GM13976 (cell line): ENCODE measurements around the gene RPS6KA4.

Source experiments
- DNase-seq: peaks from one replicate; pipeline ENCODE4 v3.0.0; 2012; ENCODE audit warnings: low spot score
- in situ Hi-C: fragments of 300-500 bp; cut with MboI; formaldehyde crosslinking; loops from one replicate; pipeline ENCODE4 v1.12.0; 2022; ENCODE audit warnings: low sequenced_read_pairs, mixed read lengths, inconsistent platforms; ENCODE audit not compliant: unreplicated experiment
- TF ChIP-seq, protein P1 (sequence below): IDR thresholded peaks from 2 replicates; pipeline ENCODE4 v1.5.1; 2012; ENCODE audit warnings: borderline replicate concordance, mild to moderate bottlenecking; ENCODE audit not compliant: insufficient read depth; ENCODE audit errors: extremely low read depth, missing control alignments, control extremely low read depth

RPS6KA4 gene

DNA sequence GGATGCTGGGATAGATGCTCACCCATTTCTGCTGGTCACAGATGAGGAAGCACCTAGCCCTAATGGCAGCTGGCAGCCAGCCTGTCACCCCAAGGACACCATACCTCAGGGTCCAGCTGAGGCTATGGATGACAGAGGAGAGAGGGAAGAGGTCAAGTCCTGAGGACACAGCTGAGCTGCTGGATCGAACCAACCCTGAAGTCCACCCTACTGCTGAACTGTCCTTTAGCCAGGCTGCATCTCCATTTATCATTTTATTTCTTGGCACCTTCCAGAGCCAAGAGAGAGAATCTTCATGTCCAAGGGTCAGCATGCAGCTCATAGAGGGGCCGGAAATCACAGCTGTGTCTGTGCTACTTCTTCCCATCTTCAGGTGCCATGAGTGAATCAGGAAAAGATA, 30.9 kb downstream of the RPS6KA4 start:
- DNase-seq, result no peak
- in situ Hi-C loops, result no loop called here
- TF ChIP-seq, protein P1, sequence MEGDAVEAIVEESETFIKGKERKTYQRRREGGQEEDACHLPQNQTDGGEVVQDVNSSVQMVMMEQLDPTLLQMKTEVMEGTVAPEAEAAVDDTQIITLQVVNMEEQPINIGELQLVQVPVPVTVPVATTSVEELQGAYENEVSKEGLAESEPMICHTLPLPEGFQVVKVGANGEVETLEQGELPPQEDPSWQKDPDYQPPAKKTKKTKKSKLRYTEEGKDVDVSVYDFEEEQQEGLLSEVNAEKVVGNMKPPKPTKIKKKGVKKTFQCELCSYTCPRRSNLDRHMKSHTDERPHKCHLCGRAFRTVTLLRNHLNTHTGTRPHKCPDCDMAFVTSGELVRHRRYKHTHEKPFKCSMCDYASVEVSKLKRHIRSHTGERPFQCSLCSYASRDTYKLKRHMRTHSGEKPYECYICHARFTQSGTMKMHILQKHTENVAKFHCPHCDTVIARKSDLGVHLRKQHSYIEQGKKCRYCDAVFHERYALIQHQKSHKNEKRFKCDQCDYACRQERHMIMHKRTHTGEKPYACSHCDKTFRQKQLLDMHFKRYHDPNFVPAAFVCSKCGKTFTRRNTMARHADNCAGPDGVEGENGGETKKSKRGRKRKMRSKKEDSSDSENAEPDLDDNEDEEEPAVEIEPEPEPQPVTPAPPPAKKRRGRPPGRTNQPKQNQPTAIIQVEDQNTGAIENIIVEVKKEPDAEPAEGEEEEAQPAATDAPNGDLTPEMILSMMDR, result no peak

DNA sequence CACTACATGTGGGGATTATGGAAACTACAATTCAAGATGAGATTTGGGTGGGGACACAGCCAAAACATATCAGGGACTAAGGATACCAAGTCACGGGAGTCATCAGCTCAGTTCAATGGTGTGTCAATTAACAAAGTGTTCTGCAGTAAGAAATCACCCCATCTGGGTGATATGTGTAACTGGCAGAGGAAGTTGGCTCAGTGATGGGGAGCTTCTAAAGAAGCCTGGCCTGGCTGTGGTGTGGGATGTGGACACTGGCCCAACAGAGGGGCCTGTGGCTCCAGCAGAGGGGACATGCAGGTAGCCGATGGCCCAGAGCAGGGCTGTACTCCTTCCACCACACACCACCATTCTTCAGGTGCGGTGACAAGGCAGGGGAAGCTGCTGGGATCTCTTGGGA, 31.6 kb downstream of the RPS6KA4 start:
- in situ Hi-C loops, result no loop called here
- no peak for DNase-seq
- TF ChIP-seq, protein P1, result no peak

DNA sequence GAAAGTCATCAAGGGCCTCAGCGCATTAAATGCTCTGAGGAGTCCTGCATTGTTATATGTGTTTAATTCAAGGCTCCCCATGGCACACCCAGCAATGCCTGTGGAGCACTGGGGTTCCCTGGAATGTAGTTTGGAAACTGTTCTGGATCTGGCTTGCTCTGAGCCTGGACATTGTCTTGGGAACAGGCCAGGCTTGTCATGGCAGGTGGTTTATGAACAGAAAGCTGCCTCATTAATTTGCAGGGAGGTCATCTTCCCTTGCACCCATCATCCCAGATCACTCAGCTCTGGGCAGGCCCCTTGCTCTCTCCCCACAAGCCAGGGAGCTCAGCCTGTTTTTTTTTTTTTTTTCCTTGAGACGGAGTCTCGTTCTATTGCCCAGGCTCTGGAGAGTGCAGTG, 32.9 kb downstream of the RPS6KA4 start:
- DNase-seq, result no peak
- TF ChIP-seq, protein P1, result no peak
- in situ Hi-C loops, result no loop called here

DNA sequence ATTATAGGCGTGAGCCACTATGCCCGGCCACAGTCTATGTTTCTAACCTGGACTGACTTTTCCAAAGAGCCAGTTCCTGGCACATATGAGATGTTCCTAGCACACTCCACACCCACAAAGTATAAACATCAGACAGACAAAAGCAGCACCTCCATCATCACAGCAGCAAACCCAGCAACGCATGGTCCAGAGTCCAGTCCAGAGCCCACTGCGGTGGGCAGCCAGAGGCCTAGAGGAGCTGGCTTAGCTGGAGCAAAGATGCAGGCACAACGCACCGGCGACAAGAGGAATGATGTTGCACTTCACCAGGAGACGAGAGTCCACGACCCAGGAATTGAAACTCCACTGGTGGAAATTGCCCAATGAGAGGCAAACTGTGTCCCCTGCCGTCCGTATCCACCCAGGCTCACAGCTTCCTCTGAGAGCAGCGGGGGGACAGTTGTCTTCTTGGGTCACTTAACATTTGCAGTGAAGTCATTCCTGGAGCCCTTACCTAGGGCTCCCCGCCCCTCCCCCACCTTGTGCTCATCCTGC, 36.6 kb downstream of the RPS6KA4 start:
- no peak for DNase-seq
- TF ChIP-seq, protein P1, result no peak
- in situ Hi-C loops, result no loop called here

DNA sequence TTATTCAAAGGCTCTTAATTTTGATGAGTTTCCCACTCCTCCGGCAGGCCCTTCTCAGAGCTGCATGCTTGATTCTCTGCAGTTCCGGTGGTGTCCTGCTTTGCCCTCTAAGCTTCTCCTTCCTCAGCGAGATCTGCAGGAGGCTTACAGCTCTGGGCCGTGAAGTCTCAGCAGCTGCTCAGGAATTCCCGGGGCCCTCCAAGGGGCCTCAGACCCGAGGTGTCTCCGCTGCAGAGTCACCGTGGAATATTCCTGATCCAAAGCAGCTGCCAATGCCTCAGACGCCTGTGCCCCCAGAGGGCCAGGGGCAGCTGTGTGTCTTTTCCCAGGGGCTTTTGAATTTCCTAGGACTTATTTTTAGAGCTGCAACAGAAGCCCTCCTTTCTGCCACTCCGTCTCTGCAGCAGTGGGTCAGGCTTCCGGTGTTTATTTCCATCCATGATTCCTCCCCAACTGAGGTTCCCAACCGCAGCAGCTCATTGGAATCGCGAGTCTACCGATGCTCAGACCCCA, 37.2 kb downstream of the RPS6KA4 start:
- DNase-seq, result no peak
- in situ Hi-C loops, result no loop called here

DNA sequence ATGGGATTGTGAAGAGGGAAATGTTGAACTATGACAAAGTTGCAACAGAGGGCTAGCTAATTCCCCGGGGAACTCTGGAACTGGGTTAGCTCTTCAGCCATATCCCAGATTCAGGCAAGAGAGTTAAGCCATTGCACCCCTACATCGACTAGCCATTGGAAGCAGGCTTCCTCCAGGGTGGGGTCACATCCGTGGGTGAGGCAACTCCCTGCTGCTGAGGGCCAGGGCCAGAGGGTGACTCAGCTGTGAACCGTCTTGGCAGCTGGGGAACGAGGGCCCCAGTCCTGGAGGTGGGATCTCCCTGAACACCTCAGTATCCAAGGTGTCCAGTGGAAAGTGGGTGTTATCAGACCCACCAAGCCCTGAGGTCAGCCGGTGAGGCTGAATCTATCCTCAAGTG, 41.1 kb downstream of the RPS6KA4 start:
- TF ChIP-seq, protein P1, result no peak
- DNase-seq, result no peak
- in situ Hi-C loops, result no loop called here

More for the DNA sequence above, 37.2 kb downstream of the RPS6KA4 start:
- TF ChIP-seq, protein P1, result no peak
